Measurements from ENCODE around the gene TGM1.
A peak's percentile ranks its signal among the peaks of the same experiment; 100 is the strongest.
"Not testable (repeated sequence)": the region's sequence is repeated elsewhere in the genome, so short reads cannot be mapped to it uniquely, and the experiment has no call there.

The TGM1 gene

GRCh38 chr14:24207104-24207551 is 55.8 kb downstream of the TGM1 start:
- DNase-seq (ENCODE audit: low read depth, low spot score), result no peak

- DNase-seq (ENCODE audit: low read depth, low spot score), result no peak
Measured at GRCh38 chr14:24206260-24207103, 56.5 kb downstream of the TGM1 start.

GRCh38 chr14:24204163-24205146 is 58.5 kb downstream of the TGM1 start:
- DNase-seq (ENCODE audit: low read depth, low spot score), result no peak

GRCh38 chr14:24203249-24203886 is 59.6 kb downstream of the TGM1 start:
- not testable (repeated sequence) for DNase-seq (ENCODE audit: low read depth, low spot score)

- DNase-seq (ENCODE audit: low read depth, low spot score), result peak; percentile 35
Measured at GRCh38 chr14:24202538-24202937, 60.4 kb downstream of the TGM1 start.
